ENCODE results near the gene MAPK10. TPM values are rescaled to one million over a fixed set of nuclear protein-coding genes. Genes with fewer than 3 reads are reported as not detected.

Gene MAPK10
- total RNA-seq, 1 experiment from 2014 or later = 6.8 TPM

GRCh38 chr4:86011117-86011516 lies 348.7 kb downstream of the MAPK10 start:
- Histone ChIP-seq H3K36me3 (ENCODE audit: insufficient read depth, low read length, poor library complexity, severe bottlenecking) (no peaks in the 10 kb centered on the region), H3K4me1 (ENCODE audit: insufficient read depth, low read length, poor library complexity, severe bottlenecking) (peaks cover 15% of the 10 kb centered on the region), H3K4me3 (ENCODE audit: low read depth, low read length, poor library complexity, severe bottlenecking) (no peak overlapping the region), H3K27ac (ENCODE audit: low read depth, low read length, poor library complexity, severe bottlenecking) (no peak overlapping the region), H3K27me3 (replicated peaks; ENCODE audit: insufficient read depth, low read depth, low read length, poor library complexity) (no peaks in the 10 kb centered on the region), H3K9me3 (ENCODE audit: low read depth, low read length, poor library complexity, severe bottlenecking) (no peaks in the 10 kb centered on the region)
- DNase-seq (ENCODE audit: low spot score) = peak; percentile 1
- ChIA-PET POLR2A (ENCODE audit: low non-redundant PET) (no interaction called here), CTCF (no interaction called here)
- TF ChIP-seq CTCF (conservative IDR thresholded peaks at IDR 0.05; ENCODE audit: low read depth, low read length) = no peak
- TF ChIP-seq EZH2 (IDR thresholded peaks at IDR 0.05; ENCODE audit: borderline replicate concordance, low read depth, low read length, poor library complexity, severe bottlenecking) = no peak
- BruUV-seq (replicated peaks) = no TSS peak
- intact Hi-C loops (cut with micrococcal nuclease; ENCODE audit: unreplicated experiment) = no loop called here

GRCh38 chr4:86007042-86007441 lies 352.8 kb downstream of the MAPK10 start:
- H3K27ac ChIP-seq (ENCODE audit: low read depth, low read length, poor library complexity, severe bottlenecking) = no peak overlapping the region
- H3K9me3 ChIP-seq (ENCODE audit: low read depth, low read length, poor library complexity, severe bottlenecking) = no peaks in the 10 kb centered on the region
- TF ChIP-seq EZH2 (IDR thresholded peaks at IDR 0.05; ENCODE audit: borderline replicate concordance, low read depth, low read length, poor library complexity, severe bottlenecking) = no peak
- no peak for TF ChIP-seq CTCF (conservative IDR thresholded peaks at IDR 0.05; ENCODE audit: low read depth, low read length)
- DNase-seq (ENCODE audit: low spot score) = no peak
- no peaks in the 10 kb centered on the region for H3K36me3 ChIP-seq (ENCODE audit: insufficient read depth, low read length, poor library complexity, severe bottlenecking)
- no peak overlapping the region for H3K4me3 ChIP-seq (ENCODE audit: low read depth, low read length, poor library complexity, severe bottlenecking)
- intact Hi-C loops (cut with micrococcal nuclease; ENCODE audit: unreplicated experiment) = no loop called here
- BruUV-seq (replicated peaks) = no TSS peak
- H3K27me3 ChIP-seq (replicated peaks; ENCODE audit: insufficient read depth, low read depth, low read length, poor library complexity) = no peaks in the 10 kb centered on the region
- POLR2A ChIA-PET (ENCODE audit: low non-redundant PET) = no interaction called here
- CTCF ChIA-PET = no interaction called here
- H3K4me1 ChIP-seq (ENCODE audit: insufficient read depth, low read length, poor library complexity, severe bottlenecking) = no peaks in the 10 kb centered on the region

- ChIA-PET POLR2A (ENCODE audit: low non-redundant PET) (no interaction called here), CTCF (no interaction called here)
- no peak for DNase-seq (ENCODE audit: low spot score)
- no peak overlapping the region for H3K4me3 ChIP-seq (ENCODE audit: low read depth, low read length, poor library complexity, severe bottlenecking)
- TF ChIP-seq CTCF (conservative IDR thresholded peaks at IDR 0.05; ENCODE audit: low read depth, low read length) (no peak), EZH2 (IDR thresholded peaks at IDR 0.05; ENCODE audit: borderline replicate concordance, low read depth, low read length, poor library complexity, severe bottlenecking) (no peak)
- H3K9me3 ChIP-seq (ENCODE audit: low read depth, low read length, poor library complexity, severe bottlenecking) = no peaks in the 10 kb centered on the region
- intact Hi-C loops (cut with micrococcal nuclease; ENCODE audit: unreplicated experiment) = no loop called here
- BruUV-seq (replicated peaks) = no TSS peak
- no peaks in the 10 kb centered on the region for H3K27me3 ChIP-seq (replicated peaks; ENCODE audit: insufficient read depth, low read depth, low read length, poor library complexity)
- no peaks in the 10 kb centered on the region for H3K36me3 ChIP-seq (ENCODE audit: insufficient read depth, low read length, poor library complexity, severe bottlenecking)
- no peak overlapping the region for H3K27ac ChIP-seq (ENCODE audit: low read depth, low read length, poor library complexity, severe bottlenecking)
- no peaks in the 10 kb centered on the region for H3K4me1 ChIP-seq (ENCODE audit: insufficient read depth, low read length, poor library complexity, severe bottlenecking)
Observed at GRCh38 chr4:86006057-86006456, 353.8 kb downstream of the MAPK10 start.
